Nephron progenitor cell (in vitro differentiated cells): Measurements from ENCODE around the gene PXMP2.

ENCODE experiments used
- DNase-seq: peaks from one replicate; pipeline ENCODE4 v3.0.0; 2021
- H3K27ac Mint-ChIP-seq: 2 replicates; pipeline ENCODE4 v1.8.0; 2021; ENCODE audit warnings: mild to moderate bottlenecking, moderate library complexity, mixed read lengths
- H3K27me3 Mint-ChIP-seq: 2 replicates; pipeline ENCODE4 v1.8.0; 2021; ENCODE audit warnings: mild to moderate bottlenecking, low read depth, mixed read lengths; ENCODE audit not compliant: poor library complexity
- H3K36me3 Mint-ChIP-seq: 2 replicates; pipeline ENCODE4 v1.8.0; 2021; ENCODE audit warnings: low read depth, mixed read lengths
- H3K4me1 Mint-ChIP-seq: 2 replicates; pipeline ENCODE4 v1.8.0; 2021; ENCODE audit warnings: mixed read lengths
- H3K4me3 Mint-ChIP-seq: 2 replicates; pipeline ENCODE4 v1.8.0; 2021; ENCODE audit warnings: mild to moderate bottlenecking, moderate library complexity, mixed read lengths
- H3K9me3 Mint-ChIP-seq: 2 replicates; pipeline ENCODE4 v1.8.0; 2021; ENCODE audit warnings: mild to moderate bottlenecking, moderate library complexity, mixed read lengths
- TF ChIP-seq, protein P1 (sequence below): fragments of 200-600 bp; sonication (generic); IDR thresholded peaks from 2 replicates; pipeline ENCODE4 v1.5.0; 2021; ENCODE audit warnings: antibody characterized with exemption

Gene PXMP2

DNA sequence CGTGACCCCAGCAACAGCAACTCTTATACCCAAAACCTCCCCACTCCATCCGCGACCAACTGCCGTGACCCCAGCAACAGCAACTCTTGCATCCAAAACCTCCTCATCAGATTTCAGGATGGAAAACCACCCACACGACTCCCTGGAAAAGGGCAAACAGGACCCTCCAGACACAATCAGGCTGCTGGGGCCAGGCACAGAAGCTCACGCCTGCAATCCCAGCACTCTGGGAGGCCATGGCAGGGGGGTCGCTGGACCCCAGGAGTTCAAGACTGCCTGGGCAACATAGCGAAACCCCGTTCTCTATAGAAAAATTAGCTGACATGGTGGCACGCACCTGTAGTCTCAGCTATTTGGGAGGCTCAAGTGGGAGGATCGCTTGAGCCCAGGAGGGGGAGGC, 43.0 kb downstream of the PXMP2 start:
- Mint-ChIP-seq H3K4me1 (no peaks in the 10 kb centered on the region), H3K4me3 (no peak overlapping the region), H3K27me3 (no peaks in the 10 kb centered on the region), H3K36me3 (peaks cover 94% of the 10 kb centered on the region), H3K27ac (peak overlapping the region; percentile 96), H3K9me3 (peaks cover 13% of the 10 kb centered on the region)
- TF ChIP-seq, protein P1, sequence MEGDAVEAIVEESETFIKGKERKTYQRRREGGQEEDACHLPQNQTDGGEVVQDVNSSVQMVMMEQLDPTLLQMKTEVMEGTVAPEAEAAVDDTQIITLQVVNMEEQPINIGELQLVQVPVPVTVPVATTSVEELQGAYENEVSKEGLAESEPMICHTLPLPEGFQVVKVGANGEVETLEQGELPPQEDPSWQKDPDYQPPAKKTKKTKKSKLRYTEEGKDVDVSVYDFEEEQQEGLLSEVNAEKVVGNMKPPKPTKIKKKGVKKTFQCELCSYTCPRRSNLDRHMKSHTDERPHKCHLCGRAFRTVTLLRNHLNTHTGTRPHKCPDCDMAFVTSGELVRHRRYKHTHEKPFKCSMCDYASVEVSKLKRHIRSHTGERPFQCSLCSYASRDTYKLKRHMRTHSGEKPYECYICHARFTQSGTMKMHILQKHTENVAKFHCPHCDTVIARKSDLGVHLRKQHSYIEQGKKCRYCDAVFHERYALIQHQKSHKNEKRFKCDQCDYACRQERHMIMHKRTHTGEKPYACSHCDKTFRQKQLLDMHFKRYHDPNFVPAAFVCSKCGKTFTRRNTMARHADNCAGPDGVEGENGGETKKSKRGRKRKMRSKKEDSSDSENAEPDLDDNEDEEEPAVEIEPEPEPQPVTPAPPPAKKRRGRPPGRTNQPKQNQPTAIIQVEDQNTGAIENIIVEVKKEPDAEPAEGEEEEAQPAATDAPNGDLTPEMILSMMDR: no peak
- DNase-seq: no peak

DNA sequence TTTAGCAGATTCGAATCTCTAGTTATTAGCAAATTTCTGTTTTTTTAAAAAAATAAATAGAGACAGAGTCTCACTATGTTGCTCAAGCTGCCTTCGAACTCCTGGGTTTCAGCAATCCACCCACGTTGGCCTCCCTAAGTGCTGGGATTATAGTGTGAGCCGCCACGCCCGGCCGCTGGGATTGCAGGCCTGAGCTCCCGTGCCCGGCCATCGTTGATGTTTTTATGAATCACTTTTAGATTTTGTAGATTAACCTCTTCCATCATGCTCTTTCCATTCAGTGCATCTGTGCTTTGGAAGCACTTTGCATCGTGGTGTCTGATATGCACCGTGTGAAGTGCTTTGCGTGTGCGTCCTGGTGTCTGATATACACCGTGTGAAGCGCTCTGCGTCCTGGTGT, 44.2 kb downstream of the PXMP2 start:
- peak overlapping the region; percentile 35 for H3K27ac Mint-ChIP-seq
- no peaks in the 10 kb centered on the region for H3K27me3 Mint-ChIP-seq
- H3K4me3 Mint-ChIP-seq: no peak overlapping the region
- no peaks in the 10 kb centered on the region for H3K4me1 Mint-ChIP-seq
- TF ChIP-seq, protein P1: no peak
- H3K9me3 Mint-ChIP-seq: peaks cover 13% of the 10 kb centered on the region
- H3K36me3 Mint-ChIP-seq: peaks cover 93% of the 10 kb centered on the region
- DNase-seq: no peak

DNA sequence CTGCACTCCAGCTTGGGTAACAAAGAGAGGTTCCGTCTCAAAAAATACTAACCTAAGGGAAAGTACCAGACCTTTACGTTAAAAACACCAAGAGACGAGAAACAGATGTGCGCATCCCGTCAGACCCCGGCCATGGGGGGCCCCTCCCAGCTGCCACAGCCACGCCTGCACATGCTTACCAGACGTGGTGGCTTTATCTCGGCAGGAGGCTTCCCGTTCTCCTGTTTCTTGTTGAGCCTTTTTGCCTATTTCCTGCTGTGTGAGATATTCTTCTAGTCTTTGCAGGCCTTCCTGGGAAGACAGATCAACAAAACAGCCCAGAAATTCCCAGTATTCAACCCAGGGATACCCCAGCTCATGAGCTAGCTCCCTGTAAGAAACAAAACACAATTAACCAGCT, 46.8 kb downstream of the PXMP2 start:
- Mint-ChIP-seq H3K4me1 (no peaks in the 10 kb centered on the region), H3K4me3 (no peak overlapping the region), H3K27me3 (no peaks in the 10 kb centered on the region), H3K9me3 (peaks cover 9% of the 10 kb centered on the region), H3K36me3 (peaks cover 87% of the 10 kb centered on the region), H3K27ac (peak overlapping the region; percentile 42)
- DNase-seq: no peak
- TF ChIP-seq, protein P1: no peak

GRCh38 chr12:132735496-132735895, 48.1 kb downstream of the PXMP2 start:
- H3K27ac Mint-ChIP-seq: peak overlapping the region; percentile 93

GRCh38 chr12:132736378-132736777, 49.0 kb downstream of the PXMP2 start:
- Mint-ChIP-seq H3K4me1 (no peaks in the 10 kb centered on the region), H3K9me3 (no peaks in the 10 kb centered on the region), H3K27me3 (no peaks in the 10 kb centered on the region), H3K36me3 (peaks cover 89% of the 10 kb centered on the region), H3K27ac (no peak overlapping the region), H3K4me3 (no peak overlapping the region)
- no peak for DNase-seq
- TF ChIP-seq, protein P1: no peak

More at GRCh38 chr12:132735496-132735895, 48.1 kb downstream of the PXMP2 start:
- Mint-ChIP-seq H3K36me3 (peaks cover 89% of the 10 kb centered on the region), H3K9me3 (no peaks in the 10 kb centered on the region), H3K4me1 (no peaks in the 10 kb centered on the region), H3K4me3 (no peak overlapping the region), H3K27me3 (no peaks in the 10 kb centered on the region)
- DNase-seq: no peak
- TF ChIP-seq, protein P1: no peak

DNA sequence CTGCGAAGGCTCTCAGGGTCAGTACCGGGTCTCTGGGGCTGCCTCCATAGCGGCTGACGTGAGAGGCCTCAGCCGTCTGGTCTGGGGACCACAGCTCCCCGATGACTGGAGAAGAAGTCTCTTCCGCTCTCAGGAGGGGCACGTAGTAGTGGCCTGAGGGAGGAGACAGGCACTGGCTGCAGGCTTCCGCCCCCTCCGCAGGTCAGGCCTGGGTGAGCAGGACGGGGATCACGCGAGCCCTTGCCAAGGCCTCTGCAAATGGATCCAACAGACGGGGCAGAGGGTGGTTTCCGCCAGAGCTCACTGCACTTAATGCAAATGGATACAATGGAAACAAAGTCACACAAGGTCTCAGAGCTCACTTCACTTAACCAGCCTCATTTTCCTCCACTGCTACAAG, 49.5 kb downstream of the PXMP2 start:
- TF ChIP-seq, protein P1: no peak
- H3K9me3 Mint-ChIP-seq: no peaks in the 10 kb centered on the region
- DNase-seq: no peak
- H3K27ac Mint-ChIP-seq: peak overlapping the region; percentile 88
- H3K4me3 Mint-ChIP-seq: no peak overlapping the region
- peaks cover 89% of the 10 kb centered on the region for H3K36me3 Mint-ChIP-seq
- no peaks in the 10 kb centered on the region for H3K4me1 Mint-ChIP-seq
- H3K27me3 Mint-ChIP-seq: no peaks in the 10 kb centered on the region
